ENCODE measurements around the gene INTS6. TPM values are rescaled to one million over a fixed set of nuclear protein-coding genes. Genes with fewer than 3 reads are reported as not detected.

The INTS6 gene
- total and polyA plus RNA-seq, 8 donors, result 10.7 to 200 (median 13.7) TPM

DNA sequence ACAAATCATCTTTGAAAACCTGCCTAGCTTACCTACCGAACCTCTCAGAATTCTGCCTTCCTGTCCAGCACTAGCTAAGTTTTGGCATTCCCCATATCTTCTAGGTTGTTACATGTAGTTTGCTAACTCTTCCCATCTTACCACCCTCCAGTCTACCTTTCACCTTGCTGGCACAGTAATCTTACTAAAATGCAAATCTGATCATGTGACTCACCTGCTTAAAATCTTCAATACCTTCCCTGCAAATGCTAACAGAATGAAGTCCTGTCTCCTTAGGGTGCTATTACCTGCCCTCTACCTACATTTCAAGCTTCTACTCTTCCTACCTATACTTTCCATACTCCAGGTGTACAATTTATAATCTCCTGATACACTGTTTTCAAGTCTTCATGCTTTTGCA, 30.4 kb downstream of the INTS6 start:
- no peaks in the 10 kb centered on the region for H3K9me3 ChIP-seq
- no peak for TF ChIP-seq POLR2A (IDR thresholded peaks at IDR 0.05)
- no peak for TF ChIP-seq EP300 (IDR thresholded peaks at IDR 0.05)
- no peak for TF ChIP-seq POLR2AphosphoS5 (IDR thresholded peaks at IDR 0.05)
- TF ChIP-seq, protein P1, sequence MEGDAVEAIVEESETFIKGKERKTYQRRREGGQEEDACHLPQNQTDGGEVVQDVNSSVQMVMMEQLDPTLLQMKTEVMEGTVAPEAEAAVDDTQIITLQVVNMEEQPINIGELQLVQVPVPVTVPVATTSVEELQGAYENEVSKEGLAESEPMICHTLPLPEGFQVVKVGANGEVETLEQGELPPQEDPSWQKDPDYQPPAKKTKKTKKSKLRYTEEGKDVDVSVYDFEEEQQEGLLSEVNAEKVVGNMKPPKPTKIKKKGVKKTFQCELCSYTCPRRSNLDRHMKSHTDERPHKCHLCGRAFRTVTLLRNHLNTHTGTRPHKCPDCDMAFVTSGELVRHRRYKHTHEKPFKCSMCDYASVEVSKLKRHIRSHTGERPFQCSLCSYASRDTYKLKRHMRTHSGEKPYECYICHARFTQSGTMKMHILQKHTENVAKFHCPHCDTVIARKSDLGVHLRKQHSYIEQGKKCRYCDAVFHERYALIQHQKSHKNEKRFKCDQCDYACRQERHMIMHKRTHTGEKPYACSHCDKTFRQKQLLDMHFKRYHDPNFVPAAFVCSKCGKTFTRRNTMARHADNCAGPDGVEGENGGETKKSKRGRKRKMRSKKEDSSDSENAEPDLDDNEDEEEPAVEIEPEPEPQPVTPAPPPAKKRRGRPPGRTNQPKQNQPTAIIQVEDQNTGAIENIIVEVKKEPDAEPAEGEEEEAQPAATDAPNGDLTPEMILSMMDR (IDR thresholded peaks at IDR 0.05), result no peak
- no peaks in the 10 kb centered on the region for H3K27me3 ChIP-seq
- peaks cover 12 to 76% (median 44%) of the 10 kb centered on the region in 4 donors for H3K4me1 ChIP-seq
- no peak overlapping the region for H3K4me3 ChIP-seq
- 69 to 86% (median 78%) methylated on average over 1 of the region's 1 CpG for WGBS, 5 donors
- intact Hi-C loops (cut with DNase I; ENCODE audit: low total_unique reads), result no loop called here
- no peak for DNase-seq
- H3K27ac ChIP-seq, result no peak overlapping the region
- H3K36me3 ChIP-seq, result peaks cover 0 to 15% (median 12%) of the 10 kb centered on the region in 4 donors

DNA sequence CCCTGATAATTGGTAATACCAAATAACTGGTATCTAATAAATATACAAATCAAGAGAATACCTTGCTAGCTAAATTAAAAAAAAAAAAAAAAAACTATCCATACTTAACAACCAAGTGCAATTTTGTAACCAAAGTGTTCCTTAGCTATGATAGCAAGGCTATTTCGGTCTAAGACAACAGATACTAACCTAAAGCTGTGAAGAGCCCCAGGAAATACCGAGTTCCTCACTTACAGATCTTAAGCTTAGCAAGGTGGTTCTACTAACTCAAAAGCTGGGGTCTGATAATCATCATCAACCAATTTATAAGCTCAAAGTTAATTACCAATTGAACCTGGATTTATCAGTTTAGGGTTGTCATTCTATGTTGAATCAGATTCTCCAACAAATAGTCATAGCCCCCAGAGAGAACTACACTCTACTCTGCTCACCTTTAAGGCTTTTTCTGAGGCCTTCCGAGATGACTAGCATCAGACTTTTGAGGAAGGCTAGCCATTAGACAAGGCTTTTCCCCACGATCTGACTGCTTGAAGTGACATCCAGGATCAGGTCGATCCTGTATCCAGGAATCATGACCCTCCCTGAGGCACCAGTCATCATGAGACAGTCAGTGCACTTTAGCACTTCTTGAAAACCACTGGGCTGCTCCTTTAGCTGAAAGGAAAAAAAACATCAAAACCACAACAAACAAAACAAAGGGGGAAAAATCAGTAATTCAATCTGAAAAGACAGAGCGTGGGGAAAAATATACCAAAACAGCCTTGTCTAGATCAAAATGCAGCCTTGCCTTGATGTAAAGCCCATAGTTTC, 31.9 kb downstream of the INTS6 start:
- Histone ChIP-seq H3K9me3 (no peaks in the 10 kb centered on the region), H3K4me1 (peaks cover 11 to 60% (median 33%) of the 10 kb centered on the region in 4 donors), H3K27ac (no peak overlapping the region), H3K4me3 (no peak overlapping the region), H3K27me3 (no peaks in the 10 kb centered on the region), H3K36me3 (peaks cover under 1 to 24% (median 22%) of the 10 kb centered on the region in 4 donors)
- intact Hi-C loops (cut with DNase I; ENCODE audit: low total_unique reads), result no loop called here
- TF ChIP-seq, protein P1 (IDR thresholded peaks at IDR 0.05), result no peak
- TF ChIP-seq POLR2A (IDR thresholded peaks at IDR 0.05) (no peak), EP300 (IDR thresholded peaks at IDR 0.05) (no peak)
- WGBS, 5 donors, result 81 to 87% (median 86%) methylated on average over 6 of the region's 6 CpGs
- no peak for DNase-seq

DNA sequence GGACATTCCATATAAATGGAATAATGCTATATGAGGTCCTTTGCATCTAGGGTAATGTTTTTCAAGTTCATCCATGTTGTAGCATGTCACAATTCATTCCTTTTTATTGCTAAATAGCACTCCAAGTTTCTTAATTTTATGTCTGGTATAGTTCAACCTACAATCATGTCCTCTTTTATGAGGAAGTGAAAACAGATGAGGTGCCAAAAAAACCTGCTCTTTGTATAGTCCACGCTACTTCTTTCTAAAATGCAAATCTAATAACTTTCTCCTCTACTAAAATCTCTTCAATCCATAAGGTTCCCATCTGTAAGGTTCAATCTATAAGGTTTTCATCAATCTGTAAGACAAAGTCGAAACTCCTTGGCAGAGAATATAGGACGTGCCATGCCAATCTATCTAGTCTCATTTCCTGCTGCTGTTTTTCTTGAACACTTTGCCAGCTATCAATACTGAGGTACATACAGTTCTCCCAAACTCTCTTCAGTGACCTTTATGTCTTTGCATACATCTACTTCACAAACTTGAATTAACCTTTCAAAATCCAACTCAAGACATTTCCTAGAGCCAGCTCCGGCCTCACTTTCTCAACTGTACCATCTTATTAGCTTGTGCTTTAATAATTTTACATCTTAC, 33.7 kb downstream of the INTS6 start:
- intact Hi-C loops (cut with DNase I; ENCODE audit: low total_unique reads), result no loop called here
- 84 to 93% (median 90%) methylated on average over 4 of the region's 4 CpGs for WGBS, 5 donors

DNA sequence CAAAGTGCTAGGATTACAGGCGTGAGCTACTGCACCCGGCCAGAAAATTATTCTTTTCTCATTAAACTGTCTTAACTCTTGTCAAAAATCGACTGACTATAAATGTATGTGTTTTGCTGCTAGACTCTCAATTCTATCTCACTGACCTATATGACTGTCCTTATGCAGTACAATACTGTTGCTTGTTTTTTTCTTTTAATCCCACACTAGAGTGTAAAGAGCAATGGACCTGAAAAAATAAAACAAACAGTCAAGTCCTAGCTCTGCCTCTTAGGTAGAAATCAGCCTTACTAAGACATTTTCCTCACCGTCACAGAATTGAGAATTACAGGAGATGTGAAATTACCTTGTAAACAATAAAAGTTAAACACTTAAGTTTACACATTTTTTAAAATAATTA, 35.1 kb downstream of the INTS6 start:
- H3K4me1 ChIP-seq, result peaks cover 0 to 50% (median 17%) of the 10 kb centered on the region in 4 donors
- peaks cover 7 to 37% (median 31%) of the 10 kb centered on the region in 4 donors for H3K36me3 ChIP-seq
- H3K4me3 ChIP-seq, result no peak overlapping the region
- no peak for DNase-seq
- no peaks in the 10 kb centered on the region for H3K9me3 ChIP-seq
- H3K27ac ChIP-seq, result no peak overlapping the region
- TF ChIP-seq POLR2A (IDR thresholded peaks at IDR 0.05), result no peak
- TF ChIP-seq, protein P1 (IDR thresholded peaks at IDR 0.05), result no peak
- no peak for TF ChIP-seq POLR2AphosphoS5 (IDR thresholded peaks at IDR 0.05)
- no peak for TF ChIP-seq EP300 (IDR thresholded peaks at IDR 0.05)
- WGBS, 5 donors, result 67 to 90% (median 83%) methylated on average over 4 of the region's 4 CpGs
- intact Hi-C loops (cut with DNase I; ENCODE audit: low total_unique reads), result no loop called here
- H3K27me3 ChIP-seq, result no peaks in the 10 kb centered on the region

More for the DNA sequence above, 33.7 kb downstream of the INTS6 start:
- no peaks in the 10 kb centered on the region for H3K9me3 ChIP-seq
- H3K4me3 ChIP-seq, result no peak overlapping the region
- no peak for DNase-seq
- no peak overlapping the region for H3K27ac ChIP-seq
- peaks cover 0 to 52% (median 20%) of the 10 kb centered on the region in 4 donors for H3K4me1 ChIP-seq
- H3K36me3 ChIP-seq, result peaks cover 7 to 35% (median 29%) of the 10 kb centered on the region in 4 donors
- H3K27me3 ChIP-seq, result no peaks in the 10 kb centered on the region
- TF ChIP-seq POLR2AphosphoS5 (IDR thresholded peaks at IDR 0.05), result no peak
- no peak for TF ChIP-seq EP300 (IDR thresholded peaks at IDR 0.05)
